GM12878 (cell line): ENCODE data around the gene IFNK. TPM values are rescaled to one million over a fixed set of nuclear protein-coding genes. Genes with fewer than 3 reads are reported as not detected.

ENCODE experiments used
- ASH2L ChIP-seq: fragments of 300-600, 200-600 bp; sonication (generic); IDR thresholded peaks from 2 replicates; pipeline ENCODE4 v1.6.1; 2017; ENCODE audit warnings: low read depth, mild to moderate bottlenecking, borderline replicate concordance
- CHD4 ChIP-seq: fragments of 200-600 bp; sonication (generic); IDR thresholded peaks from 2 replicates; pipeline ENCODE4 v1.6.1; 2016; ENCODE audit warnings: mild to moderate bottlenecking
- EGR1 ChIP-seq, 2 experiments: IDR thresholded peaks; 1 replicate in 1 of 2; 2 replicates in 1 of 2; pipeline ENCODE4 v1.6.1; 2011 to 2012; ENCODE audit warnings: low read depth in 2 of 2, low read length in 2 of 2, borderline replicate concordance in 1 of 2, mild to moderate bottlenecking in 1 of 2, moderate library complexity in 1 of 2
- POU2F2 ChIP-seq: IDR thresholded peaks from 3 replicates; pipeline ENCODE4 v1.6.1; 2011; ENCODE audit warnings: low read depth, mild to moderate bottlenecking, low read length, borderline replicate concordance
- RFX5 ChIP-seq: IDR thresholded peaks from 2 replicates; pipeline ENCODE4 v1.6.1; 2011; ENCODE audit warnings: low read depth, low read length, improper control_type of control experiment
- RUNX3 ChIP-seq: IDR thresholded peaks from 2 replicates; pipeline ENCODE4 v1.6.1; 2012; ENCODE audit warnings: low read length, inconsistent platforms
- TCF3 ChIP-seq: IDR thresholded peaks from 2 replicates; pipeline ENCODE4 v1.6.1; 2012; ENCODE audit warnings: low read depth, mild to moderate bottlenecking, low read length, borderline replicate concordance; ENCODE audit not compliant: insufficient read depth
- YBX1 ChIP-seq: fragments of 450-650 bp; IDR thresholded peaks from 2 replicates; pipeline ENCODE4 v1.6.1; 2016; ENCODE audit warnings: antibody characterized with exemption
- YY1 ChIP-seq: IDR thresholded peaks from 2 replicates; pipeline ENCODE4 v1.6.1; 2011; ENCODE audit warnings: low read depth, mild to moderate bottlenecking, low read length
- ZNF217 ChIP-seq: fragments of 450-650 bp; IDR thresholded peaks from 2 replicates; pipeline ENCODE4 v1.6.1; 2017; ENCODE audit warnings: antibody characterized with exemption, mild to moderate bottlenecking
- polyA plus RNA-seq, 11 experiments: library from polyadenylated mRNA; depleted of rRNA in 4 of 11; unstranded in 6 of 11; stranded (reverse) in 5 of 11; fragments of >200 nt; fragmentation: Nextera tagmentation in 4 of 11; fragmentation: Illumina TruSeq in 1 of 11; extraction: Ambion mirVana in 4 of 11; extraction: Trizol in 1 of 11; gene quantifications; 1 replicate in 1 of 11; 2 replicates in 10 of 11; pipeline versions ENCODE4 v1.2.1 to v1.2.3, GENCODE V29; 2011 to 2016; ENCODE audit warnings: inconsistent platforms in 2 of 11, missing spikeins in 2 of 11, low read depth in 1 of 11
- total RNA-seq, 4 experiments: library from RNA; depleted of rRNA in 3 of 4; stranded (reverse); fragments of >200 nt in 3 of 4; fragmentation: Illumina TruSeq in 1 of 4; extraction: Trizol in 1 of 4; gene quantifications; 2 replicates each; pipeline versions ENCODE4 v1.2.1 to v1.2.3, GENCODE V29; 2013 to 2021
- TF ChIP-seq, protein P1 (sequence below): fragments of 450-650 bp; IDR thresholded peaks from 2 replicates; pipeline ENCODE4 v1.6.1; 2017; ENCODE audit warnings: mild to moderate bottlenecking, moderate library complexity
- TF ChIP-seq, protein P2 (sequence below): IDR thresholded peaks from 2 replicates; pipeline ENCODE4 v1.6.1; 2011; ENCODE audit warnings: borderline replicate concordance, low read depth, mild to moderate bottlenecking, moderate library complexity, low read length; ENCODE audit not compliant: insufficient read depth, poor library complexity, severe bottlenecking

IFNK gene
- total and polyA plus RNA-seq, 10 of the 15 experiments (the other 5 are each of a cell fraction or from before 2014, with no cell fraction given), result 0.06 TPM; not detected in 9

DNA sequence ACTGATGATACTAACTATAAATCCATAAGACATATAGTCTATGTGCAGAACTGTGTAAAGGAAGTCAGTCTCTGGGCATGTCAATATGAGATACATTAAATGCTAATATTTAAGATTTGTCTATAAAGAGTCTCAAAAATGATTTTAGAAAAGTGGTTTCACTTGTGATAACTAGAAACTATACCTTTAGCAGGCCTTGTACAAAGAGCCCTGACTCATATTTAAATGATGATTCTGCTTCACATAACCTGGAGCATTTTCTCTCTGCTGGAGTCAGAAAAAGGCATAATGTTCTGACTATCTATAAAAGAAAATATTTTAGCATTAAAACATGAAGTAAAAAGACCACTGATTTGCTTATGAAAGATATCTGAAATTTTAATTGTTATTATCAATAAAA is 34.2 kb downstream of the IFNK start (continued):
- no peak for TF ChIP-seq RUNX3
- TF ChIP-seq CHD4, result no peak
- no peak for TF ChIP-seq ASH2L
- no peak for TF ChIP-seq RFX5
- TF ChIP-seq YBX1, result no peak
- TF ChIP-seq, protein P1, sequence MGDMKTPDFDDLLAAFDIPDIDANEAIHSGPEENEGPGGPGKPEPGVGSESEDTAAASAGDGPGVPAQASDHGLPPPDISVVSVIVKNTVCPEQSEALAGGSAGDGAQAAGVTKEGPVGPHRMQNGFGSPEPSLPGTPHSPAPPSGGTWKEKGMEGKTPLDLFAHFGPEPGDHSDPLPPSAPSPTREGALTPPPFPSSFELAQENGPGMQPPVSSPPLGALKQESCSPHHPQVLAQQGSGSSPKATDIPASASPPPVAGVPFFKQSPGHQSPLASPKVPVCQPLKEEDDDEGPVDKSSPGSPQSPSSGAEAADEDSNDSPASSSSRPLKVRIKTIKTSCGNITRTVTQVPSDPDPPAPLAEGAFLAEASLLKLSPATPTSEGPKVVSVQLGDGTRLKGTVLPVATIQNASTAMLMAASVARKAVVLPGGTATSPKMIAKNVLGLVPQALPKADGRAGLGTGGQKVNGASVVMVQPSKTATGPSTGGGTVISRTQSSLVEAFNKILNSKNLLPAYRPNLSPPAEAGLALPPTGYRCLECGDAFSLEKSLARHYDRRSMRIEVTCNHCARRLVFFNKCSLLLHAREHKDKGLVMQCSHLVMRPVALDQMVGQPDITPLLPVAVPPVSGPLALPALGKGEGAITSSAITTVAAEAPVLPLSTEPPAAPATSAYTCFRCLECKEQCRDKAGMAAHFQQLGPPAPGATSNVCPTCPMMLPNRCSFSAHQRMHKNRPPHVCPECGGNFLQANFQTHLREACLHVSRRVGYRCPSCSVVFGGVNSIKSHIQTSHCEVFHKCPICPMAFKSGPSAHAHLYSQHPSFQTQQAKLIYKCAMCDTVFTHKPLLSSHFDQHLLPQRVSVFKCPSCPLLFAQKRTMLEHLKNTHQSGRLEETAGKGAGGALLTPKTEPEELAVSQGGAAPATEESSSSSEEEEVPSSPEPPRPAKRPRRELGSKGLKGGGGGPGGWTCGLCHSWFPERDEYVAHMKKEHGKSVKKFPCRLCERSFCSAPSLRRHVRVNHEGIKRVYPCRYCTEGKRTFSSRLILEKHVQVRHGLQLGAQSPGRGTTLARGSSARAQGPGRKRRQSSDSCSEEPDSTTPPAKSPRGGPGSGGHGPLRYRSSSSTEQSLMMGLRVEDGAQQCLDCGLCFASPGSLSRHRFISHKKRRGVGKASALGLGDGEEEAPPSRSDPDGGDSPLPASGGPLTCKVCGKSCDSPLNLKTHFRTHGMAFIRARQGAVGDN, result no peak
- TF ChIP-seq TCF3, result no peak
- TF ChIP-seq, protein P2, sequence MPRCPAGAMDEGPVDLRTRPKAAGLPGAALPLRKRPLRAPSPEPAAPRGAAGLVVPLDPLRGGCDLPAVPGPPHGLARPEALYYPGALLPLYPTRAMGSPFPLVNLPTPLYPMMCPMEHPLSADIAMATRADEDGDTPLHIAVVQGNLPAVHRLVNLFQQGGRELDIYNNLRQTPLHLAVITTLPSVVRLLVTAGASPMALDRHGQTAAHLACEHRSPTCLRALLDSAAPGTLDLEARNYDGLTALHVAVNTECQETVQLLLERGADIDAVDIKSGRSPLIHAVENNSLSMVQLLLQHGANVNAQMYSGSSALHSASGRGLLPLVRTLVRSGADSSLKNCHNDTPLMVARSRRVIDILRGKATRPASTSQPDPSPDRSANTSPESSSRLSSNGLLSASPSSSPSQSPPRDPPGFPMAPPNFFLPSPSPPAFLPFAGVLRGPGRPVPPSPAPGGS, result no peak
- TF ChIP-seq YY1, result no peak
- no peak for TF ChIP-seq POU2F2
- TF ChIP-seq ZNF217, result no peak
- no peak for TF ChIP-seq EGR1 (IDR thresholded peaks at IDR 0.05; ENCODE audit: borderline replicate concordance in 1 of 2, low read depth in 2 of 2, low read length in 2 of 2)
